M059J (cell line): ENCODE results near the gene PTPRJ. TPM values are rescaled to one million over a fixed set of nuclear protein-coding genes. Genes with fewer than 3 reads are reported as not detected.

Experiments
- DNase-seq: peaks from one replicate; pipeline ENCODE4 v3.0.0-alpha.2; 2012; ENCODE audit warnings: low read depth
- total RNA-seq: library from RNA; depleted of rRNA; stranded (reverse); fragments of >200 nt; shearing (Covaris generic); gene quantifications from 2 replicates; pipeline ENCODE4 v1.2.3, GENCODE V29; 2014

The PTPRJ gene
- total RNA-seq, 1 experiment from 2014 or later, result 54.8 TPM

GRCh38 chr11:48093323-48093722 lies 113.0 kb downstream of the PTPRJ start:
- DNase-seq, result no peak

DNA sequence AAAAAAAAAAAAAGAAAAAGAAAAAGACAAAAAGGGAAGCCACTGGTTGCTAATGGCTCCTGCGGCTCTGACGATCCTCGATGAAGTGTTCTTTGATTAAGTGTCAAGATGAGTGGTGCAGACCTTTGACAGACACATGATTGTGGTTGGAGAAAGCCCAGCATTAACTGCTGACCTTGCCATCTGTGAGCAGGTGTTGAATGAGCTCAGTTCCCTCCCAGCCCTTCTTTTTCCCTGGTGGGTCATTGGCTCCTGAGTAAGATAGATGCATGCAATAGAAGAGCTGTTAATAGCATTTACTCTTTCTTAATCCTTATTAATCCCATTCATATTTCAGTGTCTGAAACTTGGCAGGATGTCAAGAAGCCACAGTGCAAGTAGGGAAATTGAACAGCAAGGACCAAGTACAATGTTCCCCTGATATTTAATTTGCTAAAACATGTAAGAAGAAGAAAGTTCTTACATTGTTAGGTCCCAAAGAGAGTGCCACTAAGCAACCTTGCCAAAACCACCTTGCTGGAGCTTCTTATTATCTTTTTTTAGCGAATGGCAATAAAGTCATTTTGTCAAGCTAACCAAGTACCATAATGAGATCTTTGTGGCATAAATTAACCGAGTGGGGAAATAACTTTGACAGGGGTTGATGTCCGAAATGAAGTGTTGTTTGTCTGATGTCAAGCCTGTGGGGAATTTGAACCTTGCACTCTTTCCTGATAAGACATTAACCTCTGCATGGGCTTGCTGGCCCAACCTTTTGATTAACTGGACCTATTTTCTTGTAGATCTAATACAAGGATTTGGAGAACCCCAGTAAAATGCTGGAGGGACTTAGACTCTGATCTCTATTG lies 113.7 kb downstream of the PTPRJ start:
- no peak for DNase-seq

DNA sequence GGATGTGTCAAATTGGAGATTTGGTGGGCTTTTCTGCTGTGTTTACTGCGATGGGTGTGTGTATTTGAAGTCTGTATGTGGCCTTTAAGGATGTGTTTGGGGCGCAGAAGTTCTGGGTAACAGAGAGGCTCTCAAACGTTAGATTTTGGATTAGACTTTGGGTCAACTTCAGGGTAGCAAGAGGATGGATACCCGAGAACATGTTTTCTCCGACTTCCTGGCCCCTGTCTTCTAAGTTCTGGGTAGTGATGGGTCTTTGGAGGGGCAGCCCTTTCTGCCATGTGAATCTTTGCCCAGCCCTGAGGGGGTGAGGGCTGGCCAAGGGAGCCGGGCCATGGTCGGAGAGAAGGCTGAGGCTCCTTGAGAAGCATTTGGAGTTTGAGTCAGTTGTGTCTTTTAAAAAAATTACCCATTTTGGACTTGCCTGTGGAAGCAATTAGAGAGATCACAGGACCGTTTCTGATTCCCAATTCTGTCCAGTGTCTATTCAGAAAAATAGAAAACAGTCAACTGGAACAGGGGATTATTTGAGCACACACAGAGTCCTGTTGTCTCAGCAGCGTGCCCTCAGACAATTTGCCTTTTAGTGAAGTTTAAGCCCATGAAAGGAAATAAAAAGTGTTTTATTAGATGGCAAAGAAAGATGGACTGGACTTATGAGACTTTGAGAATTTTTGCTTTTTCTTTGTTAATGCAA lies 114.4 kb downstream of the PTPRJ start:
- DNase-seq, result no peak

DNA sequence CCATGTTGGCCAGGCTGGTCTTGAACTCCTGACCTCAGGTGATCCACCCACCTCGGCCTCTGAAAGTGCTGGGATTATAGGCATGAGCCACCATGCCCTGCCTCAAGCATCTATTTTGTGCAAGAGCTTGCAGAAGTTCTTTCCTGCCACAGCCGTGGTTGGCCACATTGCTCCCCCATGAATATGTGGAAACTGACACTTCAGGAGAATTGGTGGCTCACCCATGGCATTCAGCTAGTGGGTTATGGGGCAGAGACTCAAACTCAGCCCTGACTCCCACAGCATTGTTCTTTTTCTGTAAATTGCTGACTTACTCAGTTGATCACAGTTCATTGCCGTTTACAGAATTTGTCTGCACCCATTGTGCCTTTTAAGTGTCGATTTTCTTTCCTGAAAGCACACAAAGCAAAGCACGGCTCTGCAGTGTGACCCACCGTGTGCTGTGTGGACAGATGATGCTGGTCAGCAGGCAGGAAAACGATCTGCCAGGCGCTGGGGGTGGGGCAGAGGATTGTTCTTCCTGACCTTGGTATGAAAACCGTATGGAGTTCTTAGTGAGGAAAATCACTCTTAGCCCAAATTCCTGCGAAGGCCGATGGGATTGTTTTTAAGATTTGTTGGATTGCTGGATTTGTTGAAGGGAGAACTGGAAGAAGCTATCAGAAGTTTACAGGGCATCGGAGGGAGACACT lies 115.6 kb downstream of the PTPRJ start:
- no peak for DNase-seq

GRCh38 chr11:48096588-48097525 lies 116.5 kb downstream of the PTPRJ start:
- peak; percentile 47 for DNase-seq

GRCh38 chr11:48098024-48098423 lies 117.7 kb downstream of the PTPRJ start:
- no peak for DNase-seq

- no peak for DNase-seq
Observed at GRCh38 chr11:48099916-48100446, 119.6 kb downstream of the PTPRJ start.

DNA sequence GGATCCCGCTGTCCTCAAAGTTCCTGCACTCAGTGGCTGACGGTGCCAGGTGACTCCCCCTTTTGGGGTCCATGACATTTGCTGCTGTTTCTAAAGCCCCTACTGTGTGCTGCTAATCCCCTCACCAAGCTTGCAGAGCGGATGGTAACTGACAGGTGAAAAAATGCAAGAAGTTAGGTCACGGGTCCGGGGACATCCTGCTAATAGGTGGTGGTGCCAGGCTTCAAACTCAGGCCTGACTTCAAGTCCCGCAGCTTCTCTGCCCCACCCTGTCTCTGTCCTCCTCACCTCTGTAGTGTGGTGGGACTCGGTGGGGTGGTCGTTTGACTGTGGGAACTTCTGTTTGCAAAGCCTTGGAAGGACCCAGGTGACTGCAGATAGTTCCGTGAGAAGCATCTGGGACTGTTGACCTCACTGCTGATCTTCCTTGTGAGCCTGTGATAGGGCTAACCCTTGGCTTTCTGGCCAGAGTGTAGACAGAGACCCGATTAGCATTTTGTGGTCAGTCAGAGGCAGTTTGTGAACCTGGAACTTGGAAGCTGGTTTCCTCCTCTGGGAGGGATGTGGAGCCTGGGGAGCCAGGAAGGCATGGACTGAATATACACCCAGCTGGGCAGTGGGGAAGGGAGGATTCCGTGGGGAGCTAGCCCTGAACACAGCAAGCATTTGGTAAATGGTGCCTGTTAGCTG lies 120.8 kb downstream of the PTPRJ start:
- no peak for DNase-seq

- no peak for DNase-seq
Observed at GRCh38 chr11:48101958-48102357, 121.6 kb downstream of the PTPRJ start.

DNA sequence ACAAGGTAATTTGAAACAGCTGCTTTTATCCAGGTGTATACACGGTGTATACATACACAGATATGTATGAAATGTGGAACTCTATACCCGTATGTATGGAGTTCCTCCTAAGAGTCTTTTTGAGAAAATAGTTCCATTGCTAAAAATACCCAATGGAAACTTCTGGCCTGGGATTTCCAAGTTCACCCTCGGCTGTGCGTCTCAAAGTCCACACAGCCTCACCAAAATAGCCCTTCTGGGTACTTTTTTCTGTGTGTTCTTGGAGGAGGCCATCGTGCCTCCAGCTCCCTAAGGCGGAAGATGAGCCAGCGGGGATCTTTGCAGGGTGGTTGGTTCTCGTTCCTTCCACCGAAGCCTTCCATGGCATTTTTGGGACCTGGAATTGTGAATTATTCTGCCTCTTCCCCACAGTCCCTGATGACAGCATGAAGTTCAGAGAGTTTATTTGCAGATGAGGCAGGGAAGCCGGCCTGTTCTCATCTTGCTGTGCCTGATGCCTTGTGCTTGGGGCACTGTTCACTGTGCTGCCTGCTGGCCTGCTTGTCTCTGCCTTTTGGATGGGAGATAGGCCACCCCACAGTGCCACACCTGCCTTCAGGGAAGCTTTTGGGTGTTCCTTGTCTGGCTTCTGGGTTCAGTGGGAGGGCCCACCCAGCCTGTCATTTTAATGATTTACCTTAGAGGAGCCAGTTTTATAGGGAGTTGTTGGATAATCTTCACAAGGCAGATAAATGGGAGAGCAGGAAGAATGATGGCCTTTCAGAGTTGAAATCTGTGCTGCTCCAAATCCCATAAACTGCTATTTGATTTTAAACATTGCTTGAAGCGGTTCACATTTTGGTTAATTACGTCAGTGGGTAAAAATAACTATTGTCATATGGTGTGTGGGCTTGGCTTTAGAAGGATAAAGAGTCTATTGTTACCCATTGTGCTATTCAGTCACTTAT lies 123.5 kb downstream of the PTPRJ start:
- DNase-seq, result peak; percentile 43

DNA sequence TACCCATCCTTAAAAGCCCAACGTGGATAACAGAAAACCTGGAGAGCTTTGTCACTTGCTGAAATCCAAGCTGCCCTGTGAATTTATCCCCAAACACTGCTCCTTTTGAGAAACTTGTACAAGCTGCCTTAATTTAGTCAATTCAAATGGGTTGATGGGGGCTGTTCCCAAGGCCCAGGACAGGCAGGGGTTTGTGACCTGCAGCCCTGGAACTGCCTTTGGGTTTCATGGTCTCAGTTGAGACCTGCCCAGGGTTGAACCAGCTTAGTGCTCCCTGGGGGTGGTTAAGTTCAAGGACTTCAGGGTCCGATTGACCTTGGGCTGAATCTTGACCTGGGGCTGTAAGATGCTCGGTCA lies 124.2 kb downstream of the PTPRJ start:
- no peak for DNase-seq

- no peak for DNase-seq
Observed at GRCh38 chr11:48105096-48105990, 125.0 kb downstream of the PTPRJ start.

GRCh38 chr11:48106166-48106565 lies 125.8 kb downstream of the PTPRJ start:
- DNase-seq, result no peak

- peak; percentile 83 for DNase-seq
Observed at GRCh38 chr11:48107188-48107704, 126.9 kb downstream of the PTPRJ start.

- DNase-seq, result no peak
Observed at GRCh38 chr11:48108231-48109045, 128.1 kb downstream of the PTPRJ start.

DNA sequence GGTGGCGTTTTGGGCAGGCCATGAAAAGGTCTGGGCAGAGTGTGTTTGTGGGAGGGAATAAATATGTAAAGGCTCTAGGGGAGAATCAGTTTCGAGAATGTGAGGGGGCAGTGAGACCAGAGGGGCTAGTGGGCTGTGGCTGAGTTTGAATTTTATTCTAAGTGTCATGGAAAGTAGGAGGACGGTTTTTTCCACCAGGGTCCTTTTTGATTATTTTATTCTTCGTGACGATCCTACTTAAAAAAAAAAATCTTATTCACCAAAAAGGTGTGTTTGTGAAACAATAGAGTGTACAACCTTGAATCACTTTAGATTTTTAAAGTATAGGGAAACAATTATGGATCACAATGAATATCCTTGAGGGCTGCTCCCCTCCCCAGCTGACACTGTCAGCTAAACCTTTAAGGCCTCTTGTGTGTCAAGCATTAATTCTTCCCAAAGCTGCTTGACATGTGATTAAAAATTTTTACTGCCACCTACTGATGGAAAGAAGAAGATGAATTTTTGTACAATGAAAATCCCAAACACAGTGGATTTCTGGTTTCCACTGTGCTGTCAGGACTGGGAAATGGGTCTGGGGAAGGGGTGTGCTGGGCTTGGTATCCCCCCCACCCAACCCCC lies 128.8 kb downstream of the PTPRJ start:
- peak; percentile 80 for DNase-seq

GRCh38 chr11:48110509-48110766 lies 130.1 kb downstream of the PTPRJ start:
- no peak for DNase-seq
